ENCODE data around the gene CBARP. TPM values are rescaled to one million over a fixed set of nuclear protein-coding genes. Genes with fewer than 3 reads are reported as not detected.

The CBARP gene
- total and polyA plus RNA-seq, 9 of the 15 experiments (the other 6 are each of a cell fraction or from before 2014, with no cell fraction given) = 0.03 to 8.9 (median 1.2) TPM; not detected in 1

GRCh38 chr19:1266916-1267476 is 29.2 kb upstream of the CBARP start (continued):
- TF ChIP-seq ZNF592 (IDR thresholded peaks at IDR 0.05) (peak; percentile 85), FUS (optimal IDR thresholded peaks at IDR 0.05; ENCODE audit: low read depth, low read length) (peak; percentile 64), MLLT1 (IDR thresholded peaks at IDR 0.05) (no peak), SIN3B (IDR thresholded peaks at IDR 0.05; ENCODE audit: low read depth) (peak; percentile 71; the same call in 1 of the 2 replicates), YY1 (IDR thresholded peaks at IDR 0.05; ENCODE audit: borderline replicate concordance in 1 of 3, control insufficient read depth in 1 of 3, extremely low read depth in 1 of 3, insufficient read depth in 3 of 3, insufficient read length in 1 of 3, insufficient replicate concordance in 2 of 3, low read depth in 1 of 3, low read length in 2 of 3) (peak in 1 of 3 experiments; percentile 46), MYC (IDR thresholded peaks at IDR 0.05; ENCODE audit: low read depth, low read length) (peak; percentile 79), MYC (CRISPR knock-in tag; IDR thresholded peaks at IDR 0.05; ENCODE audit: borderline replicate concordance, low read depth) (no peak), MNT (conservative IDR thresholded peaks at IDR 0.05) (no peak), E2F6 (IDR thresholded peaks at IDR 0.05; ENCODE audit: borderline replicate concordance in 1 of 2, extremely low read depth in 1 of 2, insufficient read depth in 1 of 2, insufficient read length in 1 of 2, low read depth in 1 of 2, low read length in 1 of 2, poor library complexity in 1 of 2, severe bottlenecking in 1 of 2) (peak; percentile 11 to 61), FOXM1 (IDR thresholded peaks at IDR 0.05; ENCODE audit: low read depth) (no peak), FOXM1 (CRISPR knock-in tag; IDR thresholded peaks at IDR 0.05; ENCODE audit: low read depth) (0 out of 2 replicates have a peak, but pooled peaks have one; percentile 72), ZNF518B (CRISPR knock-in tag; IDR thresholded peaks at IDR 0.05) (no peak), ARID2 (IDR thresholded peaks at IDR 0.05) (0 out of 2 replicates have a peak, but pooled peaks have one; percentile 51)

All from K562 (cell line).